Subcutaneous abdominal adipose tissue (tissue), 5 donors: ENCODE data around the gene FRG2.
"Not testable (repeated sequence)": the region's sequence is repeated elsewhere in the genome, so short reads cannot be mapped to it uniquely, and the experiment has no call there.

ENCODE experiments used
- H3K27ac ChIP-seq: one replicate; pipeline ENCODE4 v1.7.0; 2013; ENCODE audit warnings: low read depth, mild to moderate bottlenecking, inconsistent platforms, low read length, moderate library complexity
- H3K27me3 ChIP-seq, 5 donors: one replicate each; pipeline ENCODE4 v1.7.0; 2013; ENCODE audit warnings: low read length in 5 of 5, inconsistent platforms in 1 of 5; ENCODE audit not compliant: control insufficient read depth in 5 of 5, insufficient read depth in 4 of 5
- H3K36me3 ChIP-seq, 5 donors: one replicate each; pipeline ENCODE4 v1.7.0; 2013; ENCODE audit warnings: low read length in 5 of 5; ENCODE audit not compliant: control insufficient read depth in 5 of 5, insufficient read depth in 5 of 5
- H3K4me1 ChIP-seq, 5 donors: one replicate each; pipeline ENCODE4 v1.7.0; 2013; ENCODE audit warnings: low read length in 5 of 5, mild to moderate bottlenecking in 3 of 5, moderate library complexity in 1 of 5; ENCODE audit not compliant: control insufficient read depth in 5 of 5, insufficient read depth in 5 of 5
- H3K4me3 ChIP-seq, 5 donors: one replicate each; pipeline ENCODE4 v1.7.0; 2013; ENCODE audit warnings: low read length in 5 of 5, low read depth in 1 of 5
- H3K9ac ChIP-seq, 5 donors: one replicate each; pipeline ENCODE4 v1.7.0; 2013; ENCODE audit warnings: low read length in 5 of 5, mild to moderate bottlenecking in 4 of 5, moderate library complexity in 3 of 5
- H3K9me3 ChIP-seq, 5 donors: one replicate each; pipeline ENCODE4 v1.7.0; 2013; ENCODE audit warnings: low read length in 5 of 5; ENCODE audit not compliant: control insufficient read depth in 5 of 5
- donor health status: healthy.
- donor health status: healthy.
- donor health status: healthy.
- donor health status: healthy.
- donor health status: healthy.

FRG2 gene

DNA sequence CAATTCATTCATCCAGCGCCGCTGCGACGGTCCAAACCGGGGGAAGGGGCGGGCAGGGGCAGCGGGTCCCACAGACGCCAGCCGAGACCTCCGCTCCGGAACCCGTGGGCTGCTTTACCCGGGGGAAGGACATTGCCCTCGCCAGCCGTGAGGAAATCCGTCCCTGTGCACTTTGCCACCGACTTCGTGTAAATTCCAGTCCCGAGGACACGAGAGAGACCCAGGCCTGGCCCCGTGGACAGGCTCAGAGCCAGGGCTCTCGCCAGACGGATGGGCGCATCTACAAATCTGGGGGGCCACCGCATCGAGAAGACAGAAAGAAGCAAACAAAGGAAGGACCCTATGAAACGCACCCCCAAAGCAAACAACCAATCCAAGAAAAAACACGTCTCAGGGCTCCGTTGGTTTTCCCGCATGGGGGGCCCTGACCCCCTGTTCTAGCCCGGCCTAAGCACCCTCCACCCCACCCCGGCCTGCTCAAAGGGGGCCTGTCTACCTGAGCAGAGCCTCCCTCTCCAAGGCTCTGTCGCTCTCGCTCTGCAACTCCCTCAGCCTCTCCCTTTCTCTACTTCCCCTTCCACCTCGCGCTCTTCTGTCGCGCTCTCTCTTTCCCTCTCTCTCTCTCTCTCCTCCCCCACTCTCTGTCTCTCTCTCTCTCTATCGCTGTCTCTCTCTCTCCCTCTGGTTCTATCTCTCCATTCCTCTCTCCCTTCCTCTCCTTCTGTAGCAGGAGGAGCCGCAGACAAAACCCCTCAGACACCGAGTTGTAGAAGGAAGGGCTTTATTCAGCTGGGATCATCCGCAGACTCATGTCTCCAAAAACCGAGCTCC is 11.3 kb downstream of the FRG2 start:
- Histone ChIP-seq H3K27me3 (peaks cover 24 to 59% (median 53%) of the 10 kb centered on the region in 5 donors), H3K4me1 (peaks cover 0 to 32% (median 15%) of the 10 kb centered on the region in 5 donors), H3K9ac (no peak overlapping the region), H3K9me3 (no peaks in the 10 kb centered on the region), H3K4me3 (peak overlapping the region in 2 of 5 donors; percentile 26 to 40), H3K36me3 (no peaks in the 10 kb centered on the region), H3K27ac (no peak overlapping the region)

DNA sequence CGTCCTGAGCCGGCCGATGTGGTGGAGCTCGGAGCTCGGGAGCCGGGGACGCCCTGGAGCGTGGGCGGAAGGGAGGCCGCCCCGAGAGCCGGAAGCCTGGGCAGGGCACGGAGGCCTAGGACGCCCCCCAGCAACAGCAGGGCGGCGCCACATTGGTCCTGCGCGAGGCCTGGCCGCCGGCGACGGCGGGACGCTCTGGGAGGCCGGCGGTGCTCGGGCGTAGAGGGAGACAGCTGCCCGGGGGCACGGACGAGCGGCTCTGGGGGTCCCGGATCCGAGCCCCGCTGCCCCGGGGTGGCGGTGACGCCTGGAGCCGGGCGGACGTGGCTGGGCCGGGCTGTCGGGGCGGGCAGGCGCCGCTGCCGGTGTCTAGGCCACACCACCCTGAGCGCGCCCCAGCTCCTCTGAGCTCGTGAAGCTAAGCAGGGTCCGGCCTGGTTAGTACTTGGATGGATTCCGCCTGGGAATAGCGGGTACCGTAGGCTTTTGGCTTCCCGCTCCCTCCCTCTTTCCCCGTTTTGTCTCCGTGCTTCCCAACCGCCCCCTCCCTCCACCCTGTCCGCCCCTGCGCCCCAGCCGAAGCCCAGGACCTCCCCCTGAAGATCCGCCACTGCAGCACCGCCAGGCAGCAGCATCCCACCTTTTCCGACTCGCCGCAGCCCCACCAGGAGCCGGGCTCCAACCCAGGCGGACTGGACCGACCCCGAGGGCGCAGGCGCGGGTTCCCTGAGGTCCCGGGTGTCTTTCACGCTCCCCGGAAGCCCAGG is 12.1 kb downstream of the FRG2 start:
- Histone ChIP-seq H3K9me3 (no peaks in the 10 kb centered on the region), H3K9ac (no peak overlapping the region), H3K27ac (no peak overlapping the region), H3K4me3 (peak overlapping the region in 4 of 5 donors; percentile 1 to 40 (median 24)), H3K36me3 (no peaks in the 10 kb centered on the region), H3K4me1 (peaks cover 0 to 29% (median 14%) of the 10 kb centered on the region in 5 donors), H3K27me3 (peaks cover 23 to 51% (median 48%) of the 10 kb centered on the region in 5 donors)

- H3K4me1 ChIP-seq, H3K27me3 ChIP-seq, H3K9me3 ChIP-seq, H3K27ac ChIP-seq, H3K4me3 ChIP-seq, H3K36me3 ChIP-seq, H3K9ac ChIP-seq: not testable (repeated sequence)
These were observed 37.1 kb downstream of the FRG2 start for GRCh38 chr4:189989941-189990340.

DNA sequence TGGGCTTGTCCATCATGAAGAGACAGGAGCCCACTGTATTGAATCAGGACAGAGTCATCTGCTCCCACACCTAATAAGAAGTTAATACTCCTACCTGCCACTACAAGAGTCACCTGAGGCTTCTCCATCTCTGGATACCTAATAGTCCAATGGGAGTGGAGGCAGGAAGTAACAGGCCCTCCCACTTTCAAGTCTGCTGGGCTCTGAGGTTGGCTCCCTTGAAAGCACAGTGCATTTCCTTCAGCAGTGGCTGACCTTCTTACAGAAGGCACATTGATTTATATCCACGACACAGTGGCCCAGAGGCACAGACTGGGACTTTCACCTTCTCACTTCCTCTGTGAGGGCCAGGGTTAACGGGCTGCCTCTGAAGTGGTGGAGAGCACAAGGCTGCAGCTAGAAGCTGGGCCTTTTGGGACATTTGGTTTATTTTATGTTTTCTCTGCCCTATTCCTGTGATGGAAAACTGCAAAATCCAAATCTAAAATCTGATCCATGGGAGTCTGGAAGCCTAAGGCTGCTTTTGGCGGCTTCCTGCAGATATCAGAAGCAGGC is 38.1 kb downstream of the FRG2 start:
- Histone ChIP-seq H3K9ac (no peak overlapping the region), H3K27ac (no peak overlapping the region), H3K4me1 (no peaks in the 10 kb centered on the region), H3K27me3 (no peaks in the 10 kb centered on the region), H3K4me3 (no peak overlapping the region), H3K9me3 (no peaks in the 10 kb centered on the region), H3K36me3 (no peaks in the 10 kb centered on the region)

DNA sequence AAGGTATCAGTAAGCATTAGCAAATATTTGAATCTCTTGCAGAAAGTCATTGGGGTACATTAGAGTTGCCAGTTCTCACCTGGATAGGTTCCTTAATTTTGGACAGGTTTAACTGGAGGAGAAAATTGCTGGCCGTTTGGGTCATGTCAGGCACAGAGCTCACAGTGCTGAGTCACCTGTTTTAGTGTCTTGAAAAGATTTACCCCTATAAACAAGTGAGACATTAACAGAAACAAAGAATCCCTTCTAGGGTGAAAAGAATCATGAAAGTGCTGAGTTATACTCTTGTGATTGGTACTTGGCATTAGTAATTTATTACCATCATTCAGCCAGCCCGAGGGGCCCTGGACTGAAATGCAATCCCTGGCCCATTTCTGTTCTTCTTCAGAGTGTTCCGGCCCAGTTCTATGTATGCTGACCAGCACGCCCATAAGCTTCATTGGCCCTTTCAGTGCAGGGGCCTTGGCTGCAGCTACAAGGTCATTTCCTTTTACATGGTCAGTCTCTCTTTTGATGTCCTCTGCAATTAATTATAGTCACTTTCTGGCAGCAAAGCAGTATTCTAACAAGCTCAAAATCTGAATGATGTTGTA is 41.3 kb downstream of the FRG2 start:
- not testable (repeated sequence) for H3K27ac ChIP-seq, H3K4me1 ChIP-seq, H3K9me3 ChIP-seq, H3K9ac ChIP-seq, H3K4me3 ChIP-seq, H3K27me3 ChIP-seq, H3K36me3 ChIP-seq

GRCh38 chr4:189984661-189985060 is 42.4 kb downstream of the FRG2 start:
- not testable (repeated sequence) for H3K27ac ChIP-seq, H3K9ac ChIP-seq, H3K36me3 ChIP-seq, H3K9me3 ChIP-seq, H3K4me3 ChIP-seq, H3K4me1 ChIP-seq, H3K27me3 ChIP-seq

DNA sequence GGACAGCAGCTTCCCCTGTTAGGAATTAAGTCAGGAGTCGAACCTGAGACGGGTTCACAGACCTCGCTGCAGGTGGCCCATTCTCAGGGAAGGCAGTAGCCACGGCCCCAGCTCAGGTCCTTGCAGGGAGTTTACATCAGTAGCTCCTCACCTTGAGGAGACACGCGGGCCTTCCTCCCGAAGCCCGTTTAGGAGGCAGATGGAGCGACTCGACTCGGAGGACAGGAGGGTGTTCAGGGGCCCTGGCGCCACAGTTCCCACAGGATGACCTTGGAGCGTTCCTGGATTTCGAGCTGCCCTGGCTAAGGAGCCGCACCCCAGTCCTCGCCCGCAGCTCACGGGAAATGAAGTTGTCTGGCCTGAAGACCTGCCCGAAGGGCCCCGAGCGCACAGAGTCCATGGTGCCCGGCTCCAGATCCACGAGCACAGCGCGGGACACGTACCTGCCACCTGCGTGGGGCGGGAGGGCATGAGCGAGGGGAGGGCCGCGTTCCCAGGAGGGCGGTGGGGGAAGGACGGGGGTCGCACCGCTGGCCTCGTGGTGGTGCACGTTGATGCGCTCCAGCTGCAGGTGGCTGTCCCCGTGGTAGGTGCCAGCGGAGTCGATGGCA is 43.0 kb downstream of the FRG2 start:
- not testable (repeated sequence) for H3K9me3 ChIP-seq, H3K27me3 ChIP-seq, H3K4me1 ChIP-seq, H3K27ac ChIP-seq, H3K36me3 ChIP-seq, H3K4me3 ChIP-seq, H3K9ac ChIP-seq

DNA sequence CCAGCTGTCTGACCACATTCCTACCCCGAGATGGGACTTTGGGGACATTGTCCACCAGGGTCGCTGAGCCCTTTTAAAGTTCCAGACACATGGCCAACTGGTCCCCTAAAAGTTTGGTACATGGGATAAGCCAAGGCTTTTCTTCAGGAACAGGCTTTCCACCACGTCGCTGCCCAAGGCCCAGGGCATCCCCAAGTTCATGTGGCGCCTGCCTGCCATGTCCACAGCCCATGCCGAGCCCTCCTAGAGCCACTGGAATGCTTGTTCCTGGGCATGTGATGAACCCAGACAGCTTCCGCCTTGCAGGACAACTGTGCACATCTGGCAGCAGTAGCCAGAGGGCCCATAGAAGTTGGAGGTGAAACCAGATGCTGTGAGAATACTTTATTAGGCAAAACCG is 45.1 kb downstream of the FRG2 start:
- H3K36me3 ChIP-seq = no peaks in the 10 kb centered on the region
- H3K4me1 ChIP-seq = no peaks in the 10 kb centered on the region
- no peaks in the 10 kb centered on the region for H3K9me3 ChIP-seq
- H3K27me3 ChIP-seq = peaks cover 0 to 6% (median 0%) of the 10 kb centered on the region in 5 donors
- no peak overlapping the region for H3K9ac ChIP-seq
- H3K4me3 ChIP-seq = no peak overlapping the region
- no peak overlapping the region for H3K27ac ChIP-seq

GRCh38 chr4:189980292-189980691 is 46.8 kb downstream of the FRG2 start:
- H3K4me1 ChIP-seq, H3K27me3 ChIP-seq, H3K9me3 ChIP-seq, H3K9ac ChIP-seq, H3K36me3 ChIP-seq, H3K4me3 ChIP-seq, H3K27ac ChIP-seq: not testable (repeated sequence)
